ENCODE data around the gene EXD3. TPM values are rescaled to one million over a fixed set of nuclear protein-coding genes. Genes with fewer than 3 reads are reported as not detected.
"Not testable (repeated sequence)": the region's sequence is repeated elsewhere in the genome, so short reads cannot be mapped to it uniquely, and the experiment has no call there.

The EXD3 gene
- total RNA-seq, 1 donor, result 28.3 TPM

GRCh38 chr9:137350696-137351584 lies 72.0 kb downstream of the EXD3 start:
- DNase-seq (ENCODE audit: low read depth in 2 of 3, low spot score in 2 of 3), result no peak

GRCh38 chr9:137349471-137350033 lies 73.4 kb downstream of the EXD3 start:
- no peak for DNase-seq (ENCODE audit: low read depth in 2 of 3, low spot score in 2 of 3)

GRCh38 chr9:137348769-137349470 lies 74.0 kb downstream of the EXD3 start:
- no peak for DNase-seq (ENCODE audit: low read depth in 2 of 3, low spot score in 2 of 3)

- no peak for DNase-seq (ENCODE audit: low read depth in 2 of 3, low spot score in 2 of 3)
Observed at GRCh38 chr9:137347928-137348327, 75.0 kb downstream of the EXD3 start.

- no peak for DNase-seq (ENCODE audit: low read depth in 2 of 3, low spot score in 2 of 3)
Observed at GRCh38 chr9:137342482-137342881, 80.5 kb downstream of the EXD3 start.

- DNase-seq (ENCODE audit: low read depth in 2 of 3, low spot score in 2 of 3), result no peak
Observed at GRCh38 chr9:137341227-137341626, 81.7 kb downstream of the EXD3 start.

- DNase-seq (ENCODE audit: low read depth in 2 of 3, low spot score in 2 of 3), result not testable (repeated sequence)
Observed at GRCh38 chr9:137339908-137340462, 83.0 kb downstream of the EXD3 start.

- no peak for DNase-seq (ENCODE audit: low read depth in 2 of 3, low spot score in 2 of 3)
Observed at GRCh38 chr9:137339045-137339907, 83.7 kb downstream of the EXD3 start.

GRCh38 chr9:137336735-137337134 lies 86.2 kb downstream of the EXD3 start:
- no peak for DNase-seq (ENCODE audit: low read depth in 2 of 3, low spot score in 2 of 3)

- DNase-seq (ENCODE audit: low read depth in 2 of 3, low spot score in 2 of 3), result no peak
Observed at GRCh38 chr9:137333016-137333671, 89.8 kb downstream of the EXD3 start.

GRCh38 chr9:137331929-137332328 lies 91.0 kb downstream of the EXD3 start:
- DNase-seq (ENCODE audit: low read depth in 2 of 3, low spot score in 2 of 3), result no peak

GRCh38 chr9:137330689-137331088 lies 92.3 kb downstream of the EXD3 start:
- DNase-seq (ENCODE audit: low read depth in 2 of 3, low spot score in 2 of 3), result no peak

GRCh38 chr9:137329590-137329989 lies 93.4 kb downstream of the EXD3 start:
- not testable (repeated sequence) for DNase-seq (ENCODE audit: low read depth in 2 of 3, low spot score in 2 of 3)

GRCh38 chr9:137327641-137328550 lies 95.1 kb downstream of the EXD3 start:
- DNase-seq (ENCODE audit: low read depth in 2 of 3, low spot score in 2 of 3), result not testable (repeated sequence)

- peak in 2 of 3 donors; percentile 88 to 91 for DNase-seq (ENCODE audit: low read depth in 2 of 3, low spot score in 2 of 3)
Observed at GRCh38 chr9:137326445-137327065, 96.4 kb downstream of the EXD3 start.

- DNase-seq (ENCODE audit: low read depth in 2 of 3, low spot score in 2 of 3), result no peak
Observed at GRCh38 chr9:137325799-137326198, 97.2 kb downstream of the EXD3 start.

GRCh38 chr9:137325124-137325523 lies 97.8 kb downstream of the EXD3 start:
- DNase-seq (ENCODE audit: low read depth in 2 of 3, low spot score in 2 of 3), result no peak
